ENCODE data around the gene NUTM2E.
A peak's percentile ranks its signal among the peaks of the same experiment; 100 is the strongest.
"Not testable (repeated sequence)": the region's sequence is repeated elsewhere in the genome, so short reads cannot be mapped to it uniquely, and the experiment has no call there.

Gene NUTM2E

GRCh38 chr10:79826496-79827215 is at the start of gene NUTM2E:
TSS of gene NUTM2E (plus strand) at chr10:79826739. CDS start at chr10:79841741, 15,002 bp downstream.
- not testable (repeated sequence) for H3K9me3 ChIP-seq (ENCODE audit: control insufficient read depth, insufficient read depth, low read length); H3K36me3 ChIP-seq (ENCODE audit: control insufficient read depth, insufficient read depth, low read length); H3K27ac ChIP-seq (ENCODE audit: low read length); H3K27me3 ChIP-seq (ENCODE audit: control insufficient read depth, insufficient read depth, low read length); H3K4me1 ChIP-seq (ENCODE audit: control insufficient read depth, insufficient read depth, low read length)
- no CpG with 5 or more reads among the region's 78 CpGs for WGBS (ENCODE audit: insufficient coverage, insufficient read length)
- peak within 1 kb of the TSS; percentile 78; the same call in 1 of the 2 replicates for H3K4me3 ChIP-seq (ENCODE audit: low read length)
- DNase-seq (ENCODE audit: low read depth, low spot score) = peak; percentile 5

- H3K4me3 ChIP-seq (ENCODE audit: low read length) = not testable (repeated sequence)
Measured at GRCh38 chr10:79777997-79778396, 48.5 kb upstream of the NUTM2E start.

GRCh38 chr10:79779310-79779938 is 47.1 kb upstream of the NUTM2E start:
- H3K4me3 ChIP-seq (ENCODE audit: low read length); H3K36me3 ChIP-seq (ENCODE audit: control insufficient read depth, insufficient read depth, low read length); H3K27ac ChIP-seq (ENCODE audit: low read length); H3K9me3 ChIP-seq (ENCODE audit: control insufficient read depth, insufficient read depth, low read length); H3K27me3 ChIP-seq (ENCODE audit: control insufficient read depth, insufficient read depth, low read length); H3K4me1 ChIP-seq (ENCODE audit: control insufficient read depth, insufficient read depth, low read length): not testable (repeated sequence)
- peak; percentile 45 for DNase-seq (ENCODE audit: low read depth, low spot score)
- no CpG with 5 or more reads among the region's 14 CpGs for WGBS (ENCODE audit: insufficient coverage, insufficient read length)

More at GRCh38 chr10:79777997-79778396, 48.5 kb upstream of the NUTM2E start:
- DNase-seq (ENCODE audit: low read depth, low spot score); H3K27ac ChIP-seq (ENCODE audit: low read length); H3K36me3 ChIP-seq (ENCODE audit: control insufficient read depth, insufficient read depth, low read length); H3K27me3 ChIP-seq (ENCODE audit: control insufficient read depth, insufficient read depth, low read length); H3K9me3 ChIP-seq (ENCODE audit: control insufficient read depth, insufficient read depth, low read length); H3K4me1 ChIP-seq (ENCODE audit: control insufficient read depth, insufficient read depth, low read length): not testable (repeated sequence)

DNA sequence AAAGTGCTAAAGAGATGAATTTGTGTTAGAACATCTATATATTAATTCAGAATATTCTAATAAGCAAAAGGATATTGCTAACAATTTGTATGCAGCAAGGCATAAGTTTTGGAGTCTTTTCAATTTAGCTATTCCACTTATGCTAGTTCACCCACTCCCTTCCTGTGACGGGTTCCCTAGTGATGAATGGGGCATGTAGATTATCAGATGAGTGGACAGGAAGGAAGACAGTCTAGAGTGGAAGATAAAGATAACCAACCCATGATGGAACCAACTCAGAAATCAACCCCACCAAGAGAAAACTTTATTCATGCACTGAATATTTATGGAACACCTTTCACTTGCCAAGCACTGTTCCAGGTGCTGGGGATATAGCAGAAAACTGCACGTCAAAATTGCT is 46.5 kb upstream of the NUTM2E start:
- not testable (repeated sequence) for DNase-seq (ENCODE audit: low read depth, low spot score); H3K36me3 ChIP-seq (ENCODE audit: control insufficient read depth, insufficient read depth, low read length); H3K9me3 ChIP-seq (ENCODE audit: control insufficient read depth, insufficient read depth, low read length); H3K4me1 ChIP-seq (ENCODE audit: control insufficient read depth, insufficient read depth, low read length); H3K27ac ChIP-seq (ENCODE audit: low read length); H3K4me3 ChIP-seq (ENCODE audit: low read length); H3K27me3 ChIP-seq (ENCODE audit: control insufficient read depth, insufficient read depth, low read length)
- no CpG with 5 or more reads among the region's 2 CpGs for WGBS (ENCODE audit: insufficient coverage, insufficient read length)

GRCh38 chr10:79781584-79781983 is 45.0 kb upstream of the NUTM2E start:
- not testable (repeated sequence) for H3K4me3 ChIP-seq (ENCODE audit: low read length); H3K27ac ChIP-seq (ENCODE audit: low read length); H3K9me3 ChIP-seq (ENCODE audit: control insufficient read depth, insufficient read depth, low read length); H3K4me1 ChIP-seq (ENCODE audit: control insufficient read depth, insufficient read depth, low read length); H3K36me3 ChIP-seq (ENCODE audit: control insufficient read depth, insufficient read depth, low read length); H3K27me3 ChIP-seq (ENCODE audit: control insufficient read depth, insufficient read depth, low read length); DNase-seq (ENCODE audit: low read depth, low spot score)
- no CpG with 5 or more reads among the region's 3 CpGs for WGBS (ENCODE audit: insufficient coverage, insufficient read length)

- H3K36me3 ChIP-seq (ENCODE audit: control insufficient read depth, insufficient read depth, low read length); H3K4me1 ChIP-seq (ENCODE audit: control insufficient read depth, insufficient read depth, low read length); H3K27ac ChIP-seq (ENCODE audit: low read length); H3K4me3 ChIP-seq (ENCODE audit: low read length); H3K9me3 ChIP-seq (ENCODE audit: control insufficient read depth, insufficient read depth, low read length); H3K27me3 ChIP-seq (ENCODE audit: control insufficient read depth, insufficient read depth, low read length); DNase-seq (ENCODE audit: low read depth, low spot score): not testable (repeated sequence)
Measured at GRCh38 chr10:79787455-79787952, 39.0 kb upstream of the NUTM2E start.

GRCh38 chr10:79789351-79789750 is 37.2 kb upstream of the NUTM2E start:
- not testable (repeated sequence) for H3K9me3 ChIP-seq (ENCODE audit: control insufficient read depth, insufficient read depth, low read length); H3K27me3 ChIP-seq (ENCODE audit: control insufficient read depth, insufficient read depth, low read length); H3K4me3 ChIP-seq (ENCODE audit: low read length); H3K27ac ChIP-seq (ENCODE audit: low read length); H3K36me3 ChIP-seq (ENCODE audit: control insufficient read depth, insufficient read depth, low read length); DNase-seq (ENCODE audit: low read depth, low spot score); H3K4me1 ChIP-seq (ENCODE audit: control insufficient read depth, insufficient read depth, low read length)
- WGBS (ENCODE audit: insufficient coverage, insufficient read length) = no CpG with 5 or more reads among the region's 2 CpGs

DNA sequence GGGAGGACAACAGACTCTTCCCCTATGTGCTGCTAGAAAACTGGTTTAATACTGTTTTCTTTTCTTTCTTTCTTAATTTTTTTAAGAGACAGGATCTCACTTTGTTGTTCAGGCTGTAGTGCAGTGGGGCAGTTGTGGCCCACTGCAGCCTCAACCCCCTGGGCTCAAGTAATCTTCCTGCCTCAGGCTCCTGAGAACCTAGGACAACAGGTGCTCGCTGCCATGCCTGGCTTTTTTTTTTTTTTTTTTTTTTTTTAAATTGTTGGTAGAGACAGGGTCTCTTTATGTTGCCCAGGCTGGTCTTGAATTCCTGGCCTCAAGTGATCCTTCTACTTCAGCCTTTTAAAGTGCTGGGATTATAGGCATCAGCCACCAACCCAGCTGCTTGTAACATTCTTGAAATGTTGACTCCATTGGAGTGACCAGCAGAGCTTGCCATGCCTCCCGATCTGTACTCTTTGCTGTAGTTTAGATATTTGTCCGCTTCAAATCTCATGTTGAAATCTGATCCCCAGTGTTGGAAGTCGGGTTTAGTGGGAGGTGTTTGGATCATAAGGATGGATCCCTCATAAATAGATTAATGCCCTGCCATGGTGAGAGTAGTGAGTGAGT is 34.5 kb upstream of the NUTM2E start:
- WGBS (ENCODE audit: insufficient coverage, insufficient read length) = no CpG with 5 or more reads among the region's 4 CpGs
- not testable (repeated sequence) for H3K9me3 ChIP-seq (ENCODE audit: control insufficient read depth, insufficient read depth, low read length); H3K27me3 ChIP-seq (ENCODE audit: control insufficient read depth, insufficient read depth, low read length); DNase-seq (ENCODE audit: low read depth, low spot score); H3K4me3 ChIP-seq (ENCODE audit: low read length); H3K27ac ChIP-seq (ENCODE audit: low read length); H3K36me3 ChIP-seq (ENCODE audit: control insufficient read depth, insufficient read depth, low read length); H3K4me1 ChIP-seq (ENCODE audit: control insufficient read depth, insufficient read depth, low read length)

DNA sequence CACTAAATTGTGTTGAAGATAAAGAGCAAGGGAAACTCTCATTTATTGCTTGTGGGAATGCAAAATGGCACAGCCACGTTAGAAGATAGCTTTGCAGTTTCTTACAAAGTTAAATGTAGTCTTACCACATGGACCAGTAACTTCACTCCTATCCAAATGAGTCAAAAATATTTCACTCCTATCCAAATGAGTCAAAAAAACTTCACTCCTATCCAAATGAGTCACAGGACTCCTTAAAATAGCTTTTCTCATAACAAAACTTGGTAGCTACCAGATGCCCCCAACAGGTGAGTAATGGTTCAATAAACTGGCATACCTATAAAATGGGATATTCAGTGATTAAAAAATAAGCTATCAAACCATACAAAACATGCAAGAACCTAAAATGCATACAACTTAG is 27.2 kb upstream of the NUTM2E start:
- not testable (repeated sequence) for H3K27ac ChIP-seq (ENCODE audit: low read length); H3K4me3 ChIP-seq (ENCODE audit: low read length); H3K36me3 ChIP-seq (ENCODE audit: control insufficient read depth, insufficient read depth, low read length); DNase-seq (ENCODE audit: low read depth, low spot score); H3K27me3 ChIP-seq (ENCODE audit: control insufficient read depth, insufficient read depth, low read length); H3K9me3 ChIP-seq (ENCODE audit: control insufficient read depth, insufficient read depth, low read length); H3K4me1 ChIP-seq (ENCODE audit: control insufficient read depth, insufficient read depth, low read length)
- no CpG with 5 or more reads among the region's 1 CpG for WGBS (ENCODE audit: insufficient coverage, insufficient read length)

DNA sequence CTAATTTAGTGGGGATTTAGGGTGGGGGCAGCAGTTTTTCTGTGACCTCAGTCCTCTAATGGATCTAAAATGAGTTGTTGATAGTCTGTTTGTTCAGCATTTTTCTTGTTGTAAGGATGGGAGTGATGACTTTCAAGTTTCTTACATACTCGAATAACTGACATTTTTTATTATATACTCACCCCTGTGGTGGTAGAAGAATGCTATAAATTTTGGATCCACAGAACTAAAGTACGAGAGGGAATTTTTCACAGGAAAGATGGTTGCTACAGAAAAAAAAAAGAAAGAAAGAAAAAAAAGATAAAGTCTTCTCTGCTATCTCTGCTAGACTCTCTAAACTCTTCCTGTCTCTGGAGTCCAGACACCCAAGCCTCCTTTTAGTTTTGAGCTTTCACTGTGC is 20.7 kb upstream of the NUTM2E start:
- H3K36me3 ChIP-seq (ENCODE audit: control insufficient read depth, insufficient read depth, low read length); H3K27ac ChIP-seq (ENCODE audit: low read length); H3K4me3 ChIP-seq (ENCODE audit: low read length); DNase-seq (ENCODE audit: low read depth, low spot score); H3K9me3 ChIP-seq (ENCODE audit: control insufficient read depth, insufficient read depth, low read length); H3K27me3 ChIP-seq (ENCODE audit: control insufficient read depth, insufficient read depth, low read length); H3K4me1 ChIP-seq (ENCODE audit: control insufficient read depth, insufficient read depth, low read length): not testable (repeated sequence)
- WGBS (ENCODE audit: insufficient coverage, insufficient read length) = no CpG with 5 or more reads among the region's 2 CpGs

DNA sequence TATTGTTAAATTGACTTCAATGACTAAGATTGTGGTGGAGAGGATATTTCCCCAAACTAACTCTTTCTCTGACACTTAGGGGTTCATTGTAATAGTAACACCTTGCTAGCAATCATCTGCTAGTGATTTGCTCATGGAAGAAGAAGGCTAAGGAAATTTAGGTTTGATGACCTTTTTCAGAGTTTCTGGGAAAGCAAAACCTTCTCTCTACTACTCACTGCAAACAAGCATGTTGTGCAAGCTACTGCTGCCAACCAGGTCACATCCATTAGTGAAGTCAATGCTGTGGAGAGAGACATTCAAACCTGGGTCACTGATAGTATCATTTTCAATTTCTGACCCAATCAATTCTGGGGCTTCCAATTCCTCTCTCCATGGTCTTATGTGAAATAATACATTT is 14.6 kb upstream of the NUTM2E start:
- not testable (repeated sequence) for H3K27me3 ChIP-seq (ENCODE audit: control insufficient read depth, insufficient read depth, low read length); H3K9me3 ChIP-seq (ENCODE audit: control insufficient read depth, insufficient read depth, low read length); H3K27ac ChIP-seq (ENCODE audit: low read length); H3K4me3 ChIP-seq (ENCODE audit: low read length); DNase-seq (ENCODE audit: low read depth, low spot score); H3K4me1 ChIP-seq (ENCODE audit: control insufficient read depth, insufficient read depth, low read length); H3K36me3 ChIP-seq (ENCODE audit: control insufficient read depth, insufficient read depth, low read length)
